K562 (cell line): ENCODE results near the gene CLCN1. TPM values are rescaled to one million over a fixed set of nuclear protein-coding genes. Genes with fewer than 3 reads are reported as not detected.

Experiments
- ATAC-seq: fragments of 200-7000 bp; cut with Tn5 transposase; 3 replicates; pipeline ENCODE4 v1.9.1; 2020; ENCODE audit warnings: moderate library complexity
- BruUV-seq: library from RNA; stranded (reverse); fragments of 400-500 nt; replicated peaks from 2 replicates; lab custom pipeline; 2021; lab: Mats Ljungman, UMichigan
- CTCF ChIA-PET: fragments of 300-600 bp; formaldehyde crosslinking; extraction: SDS; loops from one replicate; lab custom pipeline; 2021; ENCODE audit warnings: low intra/inter-chr PET ratio; lab: Yijun Ruan, JAX
- POLR2A ChIA-PET: fragments of 300-600, 350-650 bp; sonication (Branson Sonifier 250); formaldehyde crosslinking; extraction: SDS; loops from one replicate; lab custom pipeline; 2021; ENCODE audit warnings: antibody characterized with exemption, inconsistent platforms; lab: Yijun Ruan, JAX
- DNase-seq, 4 experiments: peaks; one replicate each; pipeline versions ENCODE4 v3.0.0 to v3.0.0-alpha.2; 2011 to 2018; ENCODE audit warnings: low spot score in 3 of 4, mixed read lengths in 3 of 4; ENCODE audit errors: extremely low read depth in 1 of 4
- FAIRE-seq: peaks from 2 replicates; lab custom pipeline; 2011; peaks lifted over from hg19 to GRCh38; lab: Jason Lieb, UNC
- H2AFZ ChIP-seq: 2 replicates; pipeline ENCODE4 v1.6.0; 2011; ENCODE audit warnings: low read depth, low read length, control low read depth, inconsistent platforms
- H3K27ac ChIP-seq: fragments of 200-600 bp; 3 replicates; pipeline ENCODE4 v1.8.0; 2011; ENCODE audit warnings: low read depth, mild to moderate bottlenecking, control low read depth, inconsistent platforms, low read length, moderate library complexity, mixed read lengths; ENCODE audit errors: extremely low read depth
- H3K27me3 ChIP-seq, 2 experiments: fragments of 300-600 bp in 1 of 2; 2 replicates in 1 of 2; 3 replicates in 1 of 2; pipeline versions ENCODE4 v1.6.0 to v1.8.0; 2011; ENCODE audit warnings: inconsistent platforms in 2 of 2, low read length in 2 of 2, mild to moderate bottlenecking in 1 of 2, mixed read lengths in 1 of 2, moderate library complexity in 1 of 2; ENCODE audit not compliant: control insufficient read depth in 2 of 2, insufficient read depth in 2 of 2
- H3K36me3 ChIP-seq: fragments of 300-600 bp; 3 replicates; pipeline ENCODE4 v1.8.0; 2011; ENCODE audit warnings: mild to moderate bottlenecking, low read length, inconsistent platforms; ENCODE audit not compliant: control insufficient read depth, insufficient read depth
- H3K4me1 ChIP-seq, 2 experiments: fragments of 200-600 bp in 1 of 2; replicated peaks in 1 of 2; 2 replicates in 1 of 2; 3 replicates in 1 of 2; pipeline versions ENCODE4 v1.5.1 to v1.8.0; 2011; ENCODE audit warnings: inconsistent platforms in 2 of 2, low read length in 2 of 2, mild to moderate bottlenecking in 1 of 2, mixed read lengths in 1 of 2, moderate library complexity in 1 of 2; ENCODE audit not compliant: control insufficient read depth in 2 of 2, insufficient read depth in 2 of 2
- H3K4me2 ChIP-seq: 2 replicates; pipeline ENCODE4 v1.6.1; 2011; ENCODE audit warnings: low read length, control low read depth, inconsistent platforms, mixed read lengths; ENCODE audit not compliant: insufficient read depth
- H3K4me3 ChIP-seq: fragments of 200-600 bp; sonication (generic), shearing (Covaris generic); 2 replicates; pipeline ENCODE4 v1.5.1; 2016; ENCODE audit warnings: control low read depth, inconsistent platforms
- H3K79me2 ChIP-seq: fragments of 200-600 bp; 3 replicates; pipeline ENCODE4 v1.8.0; 2011; ENCODE audit warnings: low read length, inconsistent platforms; ENCODE audit not compliant: control insufficient read depth, insufficient read depth
- H3K9ac ChIP-seq, 2 experiments: 2 replicates each; pipeline versions ENCODE4 v1.6.0 to v1.6.1; 2011; ENCODE audit warnings: low read depth in 2 of 2, low read length in 2 of 2, control low read depth in 1 of 2, inconsistent platforms in 1 of 2, mild to moderate bottlenecking in 1 of 2, mixed read lengths in 1 of 2; ENCODE audit not compliant: insufficient read depth in 1 of 2
- H3K9me1 ChIP-seq: one replicate; pipeline ENCODE4 v1.6.0; 2011; ENCODE audit warnings: inconsistent platforms, mild to moderate bottlenecking, low read length, moderate library complexity; ENCODE audit not compliant: control insufficient read depth, insufficient read depth
- H3K9me3 ChIP-seq: replicated peaks from 2 replicates; pipeline ENCODE4 v1.5.1; 2011; ENCODE audit warnings: low read depth, low read length, inconsistent platforms; ENCODE audit not compliant: control insufficient read depth, insufficient read depth
- H4K20me1 ChIP-seq: replicated peaks from 2 replicates; pipeline ENCODE4 v1.6.1; 2011; ENCODE audit warnings: low read length, inconsistent platforms, mixed read lengths; ENCODE audit not compliant: control insufficient read depth, insufficient read depth
- PCBP1 ChIP-seq: fragments of 200-400 bp; formaldehyde crosslinking; IDR thresholded peaks from 2 replicates; pipeline ENCODE4 v1.6.1; 2018; ENCODE audit warnings: mild to moderate bottlenecking, low read depth, low read length; ENCODE audit not compliant: poor library complexity, severe bottlenecking
- RAD21 ChIP-seq, 2 experiments: fragments of 250-450 bp in 1 of 2; fragments of 450-650 bp in 1 of 2; sonication (Bioruptor Pico) in 1 of 2; formaldehyde crosslinking in 1 of 2; IDR thresholded peaks in 1 of 2; conservative IDR thresholded peaks in 1 of 2; 2 replicates each; pipeline versions ENCODE4 v1.4.0 to v1.8.0; 2020 to 2022; ENCODE audit warnings: mild to moderate bottlenecking in 2 of 2, moderate library complexity in 1 of 2
- SRSF9 ChIP-seq: fragments of 200-400 bp; formaldehyde crosslinking; IDR thresholded peaks from 2 replicates; pipeline ENCODE4 v1.6.1; 2017; ENCODE audit warnings: low read depth, low read length, borderline replicate concordance
- ZC3H4 ChIP-seq: sonication (generic); formaldehyde crosslinking; IDR thresholded peaks from 2 replicates; pipeline ENCODE4 v1.9.0; 2021; ENCODE audit warnings: missing genetic modification reagents, borderline replicate concordance
- ZNF699 ChIP-seq: fragments of 250-450 bp; sonication (Bioruptor Pico); IDR thresholded peaks from 2 replicates; pipeline ENCODE4 v1.8.0; 2021; ENCODE audit warnings: mild to moderate bottlenecking, moderate library complexity; ENCODE audit not compliant: insufficient replicate concordance
- WGBS: fragments of 100-300 bp; shearing (Covaris generic); methylation state at CpG from one replicate; pipeline ENCODE4 v1.1.6; 2016; ENCODE audit warnings: low coverage, mixed read lengths; ENCODE audit not compliant: insufficient coverage; ENCODE audit errors: missing lambda C conversion rate; 5-methylcytosine and 5-hydroxymethylcytosine counted together
- in situ Hi-C: fragments of 300-500 bp; cut with MboI; formaldehyde crosslinking; loops from 4 replicates; pipeline ENCODE4 v1.15.0; 2018; ENCODE audit warnings: inconsistent platforms, mixed read lengths
- intact Hi-C: fragments of 100-400 bp; cut with micrococcal nuclease; formaldehyde crosslinking; loops from 2 replicates; pipeline ENCODE4 v1.14.2; 2022
- polyA plus RNA-seq, 8 experiments: library from polyadenylated mRNA; depleted of rRNA in 4 of 8; stranded (reverse) in 5 of 8; unstranded in 3 of 8; fragments of >200 nt; fragmentation: Nextera tagmentation in 2 of 8; fragmentation: Illumina TruSeq in 1 of 8; extraction: Ambion mirVana in 2 of 8; extraction: Trizol in 1 of 8; gene quantifications; 2 replicates each; pipeline versions ENCODE4 v1.2.1 to v1.2.3, GENCODE V29; 2011 to 2014; ENCODE audit warnings: inconsistent platforms in 1 of 8, missing spikeins in 1 of 8
- total RNA-seq, 7 experiments: library from RNA; depleted of rRNA in 6 of 7; stranded (reverse); fragments of >200 nt in 6 of 7; fragmentation: Illumina TruSeq in 2 of 7; extraction: Trizol in 2 of 7; gene quantifications; 2 replicates each; pipeline versions ENCODE4 v1.2.1 to v1.2.3, GENCODE V29; 2011 to 2021; ENCODE audit warnings: low replicate concordance in 1 of 7
- TF ChIP-seq, protein P1 (sequence below): IDR thresholded peaks from 3 replicates; pipeline ENCODE4 v1.6.1; 2011; ENCODE audit warnings: borderline replicate concordance, mild to moderate bottlenecking, moderate library complexity; ENCODE audit not compliant: insufficient read length; ENCODE audit errors: extremely low read depth
- TF ChIP-seq, protein P2 (sequence below): fragments of 250-450 bp; sonication (Bioruptor Pico); IDR thresholded peaks from 2 replicates; pipeline ENCODE4 v1.9.0; 2021; ENCODE audit warnings: mild to moderate bottlenecking, inconsistent platforms
- TF ChIP-seq, protein P3 (sequence below), 2 experiments: IDR thresholded peaks in 1 of 2; conservative IDR thresholded peaks in 1 of 2; 2 replicates each; pipeline ENCODE4 v1.6.1; 2016; ENCODE audit warnings: low read depth in 2 of 2, mild to moderate bottlenecking in 1 of 2, missing compliant biosample characterization in 1 of 2, missing genetic modification characterization in 1 of 2, moderate library complexity in 1 of 2

The CLCN1 gene
- total and polyA plus RNA-seq, 9 of the 15 experiments (the other 6 are each of a cell fraction or from before 2014, with no cell fraction given): 0.01 to 0.11 (median 0.04) TPM; not detected in 4

DNA sequence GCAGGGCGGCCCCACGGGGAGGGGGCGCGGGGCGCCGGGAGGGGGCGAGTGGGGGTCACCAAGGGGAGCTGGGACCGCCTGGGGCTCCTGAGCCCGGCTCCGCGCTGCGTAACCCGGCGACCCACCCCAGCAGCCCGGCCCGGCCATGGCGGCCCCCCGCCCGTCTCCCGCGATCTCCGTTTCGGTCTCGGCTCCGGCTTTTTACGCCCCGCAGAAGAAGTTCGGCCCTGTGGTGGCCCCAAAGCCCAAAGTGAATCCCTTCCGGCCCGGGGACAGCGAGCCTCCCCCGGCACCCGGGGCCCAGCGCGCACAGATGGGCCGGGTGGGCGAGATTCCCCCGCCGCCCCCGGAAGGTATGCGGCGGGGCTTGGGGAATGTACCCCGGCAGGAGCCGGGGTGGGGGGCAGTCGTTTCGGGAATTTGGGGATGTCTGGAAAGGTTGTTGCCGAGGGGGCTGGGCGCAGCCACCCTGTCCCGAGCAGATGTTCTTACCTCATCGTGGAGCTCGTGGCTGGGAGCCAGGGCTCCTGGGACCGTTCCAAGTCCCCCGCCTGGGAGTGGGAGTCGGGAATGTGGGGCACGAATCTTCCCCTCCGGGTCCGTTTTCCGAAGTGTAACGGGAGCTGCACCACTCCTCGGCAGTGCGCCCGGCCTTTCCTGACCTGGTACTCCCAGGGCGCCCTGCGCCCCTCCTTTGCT is 65.7 kb downstream of the CLCN1 start:
- FAIRE-seq: no peak
- TF ChIP-seq PCBP1 (peak; percentile 34), RAD21 (CRISPR knock-in tag; conservative IDR thresholded peaks at IDR 0.05 in 1 of 2, IDR thresholded peaks at IDR 0.05 in 1 of 2) (no peak), ZNF699 (CRISPR knock-in tag) (no peak), ZC3H4 (peak; percentile 68; the same call in 1 of the 2 replicates), SRSF9 (no peak)
- TF ChIP-seq, protein P1, sequence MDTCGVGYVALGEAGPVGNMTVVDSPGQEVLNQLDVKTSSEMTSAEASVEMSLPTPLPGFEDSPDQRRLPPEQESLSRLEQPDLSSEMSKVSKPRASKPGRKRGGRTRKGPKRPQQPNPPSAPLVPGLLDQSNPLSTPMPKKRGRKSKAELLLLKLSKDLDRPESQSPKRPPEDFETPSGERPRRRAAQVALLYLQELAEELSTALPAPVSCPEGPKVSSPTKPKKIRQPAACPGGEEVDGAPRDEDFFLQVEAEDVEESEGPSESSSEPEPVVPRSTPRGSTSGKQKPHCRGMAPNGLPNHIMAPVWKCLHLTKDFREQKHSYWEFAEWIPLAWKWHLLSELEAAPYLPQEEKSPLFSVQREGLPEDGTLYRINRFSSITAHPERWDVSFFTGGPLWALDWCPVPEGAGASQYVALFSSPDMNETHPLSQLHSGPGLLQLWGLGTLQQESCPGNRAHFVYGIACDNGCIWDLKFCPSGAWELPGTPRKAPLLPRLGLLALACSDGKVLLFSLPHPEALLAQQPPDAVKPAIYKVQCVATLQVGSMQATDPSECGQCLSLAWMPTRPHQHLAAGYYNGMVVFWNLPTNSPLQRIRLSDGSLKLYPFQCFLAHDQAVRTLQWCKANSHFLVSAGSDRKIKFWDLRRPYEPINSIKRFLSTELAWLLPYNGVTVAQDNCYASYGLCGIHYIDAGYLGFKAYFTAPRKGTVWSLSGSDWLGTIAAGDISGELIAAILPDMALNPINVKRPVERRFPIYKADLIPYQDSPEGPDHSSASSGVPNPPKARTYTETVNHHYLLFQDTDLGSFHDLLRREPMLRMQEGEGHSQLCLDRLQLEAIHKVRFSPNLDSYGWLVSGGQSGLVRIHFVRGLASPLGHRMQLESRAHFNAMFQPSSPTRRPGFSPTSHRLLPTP: no peak
- TF ChIP-seq, protein P2, sequence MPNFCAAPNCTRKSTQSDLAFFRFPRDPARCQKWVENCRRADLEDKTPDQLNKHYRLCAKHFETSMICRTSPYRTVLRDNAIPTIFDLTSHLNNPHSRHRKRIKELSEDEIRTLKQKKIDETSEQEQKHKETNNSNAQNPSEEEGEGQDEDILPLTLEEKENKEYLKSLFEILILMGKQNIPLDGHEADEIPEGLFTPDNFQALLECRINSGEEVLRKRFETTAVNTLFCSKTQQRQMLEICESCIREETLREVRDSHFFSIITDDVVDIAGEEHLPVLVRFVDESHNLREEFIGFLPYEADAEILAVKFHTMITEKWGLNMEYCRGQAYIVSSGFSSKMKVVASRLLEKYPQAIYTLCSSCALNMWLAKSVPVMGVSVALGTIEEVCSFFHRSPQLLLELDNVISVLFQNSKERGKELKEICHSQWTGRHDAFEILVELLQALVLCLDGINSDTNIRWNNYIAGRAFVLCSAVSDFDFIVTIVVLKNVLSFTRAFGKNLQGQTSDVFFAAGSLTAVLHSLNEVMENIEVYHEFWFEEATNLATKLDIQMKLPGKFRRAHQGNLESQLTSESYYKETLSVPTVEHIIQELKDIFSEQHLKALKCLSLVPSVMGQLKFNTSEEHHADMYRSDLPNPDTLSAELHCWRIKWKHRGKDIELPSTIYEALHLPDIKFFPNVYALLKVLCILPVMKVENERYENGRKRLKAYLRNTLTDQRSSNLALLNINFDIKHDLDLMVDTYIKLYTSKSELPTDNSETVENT (CRISPR knock-in tag): no peak
- TF ChIP-seq, protein P3, sequence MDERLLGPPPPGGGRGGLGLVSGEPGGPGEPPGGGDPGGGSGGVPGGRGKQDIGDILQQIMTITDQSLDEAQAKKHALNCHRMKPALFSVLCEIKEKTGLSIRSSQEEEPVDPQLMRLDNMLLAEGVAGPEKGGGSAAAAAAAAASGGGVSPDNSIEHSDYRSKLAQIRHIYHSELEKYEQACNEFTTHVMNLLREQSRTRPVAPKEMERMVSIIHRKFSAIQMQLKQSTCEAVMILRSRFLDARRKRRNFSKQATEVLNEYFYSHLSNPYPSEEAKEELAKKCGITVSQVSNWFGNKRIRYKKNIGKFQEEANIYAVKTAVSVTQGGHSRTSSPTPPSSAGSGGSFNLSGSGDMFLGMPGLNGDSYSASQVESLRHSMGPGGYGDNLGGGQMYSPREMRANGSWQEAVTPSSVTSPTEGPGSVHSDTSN (CRISPR knock-in tag; IDR thresholded peaks at IDR 0.05; ENCODE audit: low read depth): no peak
- TF ChIP-seq, protein P3 (tag; conservative IDR thresholded peaks at IDR 0.05; ENCODE audit: low read depth): no peak

More for the DNA sequence above, 65.7 kb downstream of the CLCN1 start:
- ChIA-PET POLR2A (interaction anchor here (0.7 to 4.0 kb wide), 6 partner anchors 8 to 126 kb away, joined by 3 to 29 read pairs (median 8); no protein-coding TSS in a partner anchor), CTCF (no interaction called here)
- Histone ChIP-seq H3K4me3 (peak overlapping the region; percentile 72), H4K20me1 (peaks cover 7% of the 10 kb centered on the region; the same call in 1 of the 2 replicates), H3K27ac (peak overlapping the region; percentile 94), H3K27me3 (no peaks in the 10 kb centered on the region), H3K36me3 (peaks cover 34% of the 10 kb centered on the region; the same call in 2 of the 3 replicates), H2AFZ (peak overlapping the region; percentile 14), H3K79me2 (peaks cover 12% of the 10 kb centered on the region), H3K4me1 (peaks cover 21 to 37% of the 10 kb centered on the region in 2 experiments; a peak in 4 of 5 replicates), H3K9ac (peak overlapping the region; percentile 92 to 94), H3K9me1 (peaks cover 13% of the 10 kb centered on the region), H3K4me2 (peak overlapping the region; percentile 64), H3K9me3 (no peaks in the 10 kb centered on the region)
- in situ Hi-C loops (no loop called here), intact Hi-C loops (loop anchor here (5.0 kb wide), 1 partner anchor 34 kb away; no protein-coding TSS in a partner anchor)
- WGBS: 5% methylated on average over 48 of the region's 64 CpGs
- DNase-seq (peak in 3 of 4 experiments; percentile 47 to 72 (median 49)), ATAC-seq (peak; percentile 0; the same call in 2 of the 3 replicates)
- BruUV-seq: no TSS peak
